Astrocyte (in vitro differentiated cells and primary cell): ENCODE results near the gene PGS1.

Experiments used
- CTCF ChIP-seq: IDR thresholded peaks from 2 replicates; pipeline ENCODE4 v1.5.1; 2011; ENCODE audit warnings: low read depth, mild to moderate bottlenecking, inconsistent platforms, low read length, moderate library complexity; ENCODE audit not compliant: insufficient read depth
- EZH2 ChIP-seq: IDR thresholded peaks from 2 replicates; pipeline ENCODE4 v1.6.1; 2012; ENCODE audit warnings: mild to moderate bottlenecking, low read length, inconsistent platforms; ENCODE audit not compliant: insufficient read depth

- no peak for TF ChIP-seq CTCF
- TF ChIP-seq EZH2, result no peak
Measured at GRCh38 chr17:78345172-78345571, 33.3 kb upstream of the PGS1 start.
